Measurements from ENCODE around the gene SLC12A9.
"Not testable (repeated sequence)": the region's sequence is repeated elsewhere in the genome, so short reads cannot be mapped to it uniquely, and the experiment has no call there.

Gene SLC12A9

GRCh38 chr7:100899432-100899831 is 46.9 kb downstream of the SLC12A9 start:
- DNase-seq = no peak

GRCh38 chr7:100900978-100901377 is 48.5 kb downstream of the SLC12A9 start:
- DNase-seq = no peak

GRCh38 chr7:100901921-100902332 is 49.4 kb downstream of the SLC12A9 start:
- no peak for DNase-seq

GRCh38 chr7:100902638-100903037 is 50.1 kb downstream of the SLC12A9 start:
- DNase-seq = no peak

GRCh38 chr7:100908512-100908911 is 56.0 kb downstream of the SLC12A9 start:
- DNase-seq = no peak

GRCh38 chr7:100910443-100910842 is 57.9 kb downstream of the SLC12A9 start:
- not testable (repeated sequence) for DNase-seq

- no peak for DNase-seq
Observed at GRCh38 chr7:100911484-100911883, 59.0 kb downstream of the SLC12A9 start.

- no peak for DNase-seq
Observed at GRCh38 chr7:100914208-100914878, 61.8 kb downstream of the SLC12A9 start.

GRCh38 chr7:100914879-100915447 is 62.5 kb downstream of the SLC12A9 start:
- no peak for DNase-seq

Measured in DMS79 (cell line).